Esophagus muscularis mucosa (tissue), 4 donors: ENCODE measurements around the gene SP100. TPM values are rescaled to one million over a fixed set of nuclear protein-coding genes. Genes with fewer than 3 reads are reported as not detected.

Experiments
- DNase-seq: peaks from one replicate; pipeline ENCODE4 v3.0.0-alpha.2; 2017; ENCODE audit errors: extremely low spot score
- H3K27ac ChIP-seq, 4 donors: fragments of 200-600 bp; sonication (generic); replicated peaks in 1 of 4; 1 replicate in 3 of 4; 2 replicates in 1 of 4; pipeline ENCODE4 v1.5.1; 2016 to 2019; ENCODE audit warnings: mild to moderate bottlenecking in 1 of 4
- H3K27me3 ChIP-seq, 4 donors: fragments of 200-600 bp; sonication (generic); one replicate each; pipeline versions ENCODE4 v1.5.1 to v1.6.0; 2016 to 2019
- H3K36me3 ChIP-seq, 4 donors: fragments of 200-600 bp; sonication (generic); one replicate each; pipeline ENCODE4 v1.5.1; 2016 to 2019
- H3K4me1 ChIP-seq, 4 donors: fragments of 200-600 bp; sonication (generic); one replicate each; pipeline ENCODE4 v1.5.1; 2016 to 2019
- H3K4me3 ChIP-seq, 4 donors: fragments of 200-600 bp; sonication (generic); 1 replicate in 2 of 4; 2 replicates in 2 of 4; pipeline ENCODE4 v1.5.1; 2016 to 2019; ENCODE audit warnings: mild to moderate bottlenecking in 4 of 4, moderate library complexity in 1 of 4
- H3K9me3 ChIP-seq, 4 donors: fragments of 200-600 bp; sonication (generic); 1 replicate in 3 of 4; 2 replicates in 1 of 4; pipeline ENCODE4 v1.5.1; 2016 to 2019
- EP300 ChIP-seq: sonication (generic); formaldehyde crosslinking; IDR thresholded peaks from one replicate; pipeline ENCODE4 v1.6.1; 2017; ENCODE audit warnings: antibody characterized with exemption
- POLR2A ChIP-seq: fragments of 450-650 bp; IDR thresholded peaks from one replicate; pipeline ENCODE4 v1.6.1; 2017; ENCODE audit warnings: antibody characterized with exemption, moderate library complexity, mild to moderate bottlenecking, low read depth
- POLR2AphosphoS5 ChIP-seq, 2 donors: sonication (generic); formaldehyde crosslinking; IDR thresholded peaks; one replicate each; pipeline ENCODE4 v1.6.1; 2017; ENCODE audit warnings: antibody characterized with exemption in 2 of 2
- WGBS: methylation state at CpG from one replicate; pipeline ENCODE4 v1.1.5; 2018; 5-methylcytosine and 5-hydroxymethylcytosine counted together
- intact Hi-C: fragments of 100-400 bp; cut with DNase I; formaldehyde crosslinking; loops from one replicate; pipeline ENCODE4 v1.15.1; 2023
- total RNA-seq, 4 donors: library from RNA; depleted of rRNA; stranded (reverse); fragments of >200 nt; gene quantifications; one replicate each; pipeline versions ENCODE4 v1.1.0 to v1.2.1, GENCODE V29; 2016
- TF ChIP-seq, protein P1 (sequence below), 3 experiments: fragments of 200-600 bp in 2 of 3; fragments of 450-650 bp in 1 of 3; sonication (generic) in 2 of 3; IDR thresholded peaks; one replicate each; pipeline ENCODE4 v1.5.1; 2017 to 2019; ENCODE audit warnings: antibody characterized with exemption in 3 of 3, mild to moderate bottlenecking in 2 of 3, moderate library complexity in 1 of 3

The SP100 gene
- total RNA-seq, 4 donors from 2014 or later = 83.8 to 95.5 (median 92.1) TPM

DNA sequence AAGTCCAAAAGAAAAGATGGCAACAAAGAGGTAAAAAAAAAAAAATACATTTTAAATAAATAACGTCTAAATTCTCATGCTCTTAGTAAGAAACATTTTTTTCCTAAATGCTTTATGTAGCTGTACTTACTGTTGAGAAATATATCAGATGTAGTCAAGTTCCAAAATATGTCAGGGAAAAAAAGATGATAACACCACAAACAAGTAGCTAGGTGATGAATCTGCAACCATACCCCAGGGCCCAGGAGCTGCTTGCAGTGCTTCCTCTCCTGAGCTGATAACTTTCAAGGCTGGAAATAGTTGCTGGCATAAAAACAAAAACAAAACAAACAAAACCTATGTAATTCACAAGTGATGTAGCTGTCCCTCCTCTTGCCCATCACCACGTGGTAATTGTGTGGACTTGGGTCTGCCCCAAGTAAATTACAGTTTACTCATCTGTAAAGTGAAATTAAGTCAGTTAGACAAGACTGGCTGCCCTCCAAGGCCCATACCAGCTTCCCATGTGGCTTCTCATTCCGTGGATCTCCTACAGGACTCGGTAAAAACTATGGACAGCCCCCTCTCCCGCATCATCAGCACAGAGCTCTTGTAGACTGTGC, 82.6 kb downstream of the SP100 start:
- DNase-seq = no peak
- H3K9me3 ChIP-seq = no peaks in the 10 kb centered on the region
- intact Hi-C loops = no loop called here
- no peak overlapping the region for H3K4me3 ChIP-seq
- H3K4me1 ChIP-seq = no peaks in the 10 kb centered on the region
- no peak for TF ChIP-seq EP300
- TF ChIP-seq POLR2A = no peak
- TF ChIP-seq, protein P1, sequence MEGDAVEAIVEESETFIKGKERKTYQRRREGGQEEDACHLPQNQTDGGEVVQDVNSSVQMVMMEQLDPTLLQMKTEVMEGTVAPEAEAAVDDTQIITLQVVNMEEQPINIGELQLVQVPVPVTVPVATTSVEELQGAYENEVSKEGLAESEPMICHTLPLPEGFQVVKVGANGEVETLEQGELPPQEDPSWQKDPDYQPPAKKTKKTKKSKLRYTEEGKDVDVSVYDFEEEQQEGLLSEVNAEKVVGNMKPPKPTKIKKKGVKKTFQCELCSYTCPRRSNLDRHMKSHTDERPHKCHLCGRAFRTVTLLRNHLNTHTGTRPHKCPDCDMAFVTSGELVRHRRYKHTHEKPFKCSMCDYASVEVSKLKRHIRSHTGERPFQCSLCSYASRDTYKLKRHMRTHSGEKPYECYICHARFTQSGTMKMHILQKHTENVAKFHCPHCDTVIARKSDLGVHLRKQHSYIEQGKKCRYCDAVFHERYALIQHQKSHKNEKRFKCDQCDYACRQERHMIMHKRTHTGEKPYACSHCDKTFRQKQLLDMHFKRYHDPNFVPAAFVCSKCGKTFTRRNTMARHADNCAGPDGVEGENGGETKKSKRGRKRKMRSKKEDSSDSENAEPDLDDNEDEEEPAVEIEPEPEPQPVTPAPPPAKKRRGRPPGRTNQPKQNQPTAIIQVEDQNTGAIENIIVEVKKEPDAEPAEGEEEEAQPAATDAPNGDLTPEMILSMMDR (IDR thresholded peaks at IDR 0.05) = no peak
- TF ChIP-seq POLR2AphosphoS5 (IDR thresholded peaks at IDR 0.05) = no peak
- H3K27me3 ChIP-seq = no peaks in the 10 kb centered on the region
- peaks cover 3 to 78% (median 56%) of the 10 kb centered on the region in 4 donors for H3K36me3 ChIP-seq
- WGBS = 69% methylated on average over 5 of the region's 5 CpGs
- H3K27ac ChIP-seq = no peak overlapping the region

DNA sequence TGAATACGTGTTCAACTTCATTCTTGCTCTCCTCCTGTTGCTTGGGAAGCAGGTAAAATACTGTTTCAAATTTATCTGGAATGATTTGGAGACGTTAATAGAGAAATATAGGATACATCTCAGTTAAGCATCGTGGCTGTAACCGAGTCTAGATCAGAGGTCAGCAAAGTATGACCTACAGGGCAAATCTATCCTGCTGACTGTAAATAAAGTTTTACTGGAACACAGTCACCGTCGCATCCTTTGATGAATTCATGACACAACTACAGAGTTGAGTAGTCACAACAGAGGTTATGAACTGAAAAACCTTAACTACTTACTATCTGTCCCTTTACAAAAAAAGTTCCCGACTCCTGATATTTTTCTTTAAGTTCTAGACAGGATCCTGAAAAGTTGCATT, 86.6 kb downstream of the SP100 start:
- no peak overlapping the region for H3K4me3 ChIP-seq
- H3K9me3 ChIP-seq = no peaks in the 10 kb centered on the region
- 96% methylated on average over 7 of the region's 7 CpGs for WGBS
- no peaks in the 10 kb centered on the region for H3K4me1 ChIP-seq
- TF ChIP-seq EP300 (no peak), POLR2AphosphoS5 (IDR thresholded peaks at IDR 0.05) (no peak), POLR2A (no peak)
- TF ChIP-seq, protein P1 (IDR thresholded peaks at IDR 0.05) = no peak
- intact Hi-C loops = no loop called here
- DNase-seq = no peak
- peaks cover 3 to 89% (median 65%) of the 10 kb centered on the region in 4 donors for H3K36me3 ChIP-seq
- H3K27ac ChIP-seq = no peak overlapping the region
- H3K27me3 ChIP-seq = no peaks in the 10 kb centered on the region

DNA sequence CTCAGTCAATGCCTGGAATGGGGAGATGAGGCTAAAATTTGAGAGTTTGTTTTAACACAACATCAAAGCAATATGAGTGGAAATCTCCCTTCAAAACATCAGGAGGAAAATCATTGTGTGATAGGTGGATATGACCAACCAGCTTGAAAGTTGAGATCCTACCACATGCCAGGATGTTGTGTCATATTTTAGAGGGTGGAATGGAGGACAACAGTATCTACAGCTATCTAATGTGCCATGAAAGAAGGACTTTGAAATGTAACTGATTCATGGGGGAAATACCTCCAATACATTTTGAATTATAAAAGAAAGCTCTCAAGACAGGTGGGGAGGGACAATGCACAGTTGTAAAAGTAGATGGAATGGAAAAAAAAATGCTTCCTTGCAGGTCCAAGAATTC, 87.8 kb downstream of the SP100 start:
- no peak for DNase-seq
- intact Hi-C loops = no loop called here
- H3K27ac ChIP-seq = no peak overlapping the region
- H3K36me3 ChIP-seq = peaks cover 3 to 97% (median 62%) of the 10 kb centered on the region in 4 donors
- no peaks in the 10 kb centered on the region for H3K9me3 ChIP-seq
- H3K27me3 ChIP-seq = no peaks in the 10 kb centered on the region
- no peak overlapping the region for H3K4me3 ChIP-seq
- no peaks in the 10 kb centered on the region for H3K4me1 ChIP-seq
- TF ChIP-seq, protein P1 (IDR thresholded peaks at IDR 0.05) = no peak
- no peak for TF ChIP-seq EP300
- no peak for TF ChIP-seq POLR2AphosphoS5 (IDR thresholded peaks at IDR 0.05)
- TF ChIP-seq POLR2A = no peak

DNA sequence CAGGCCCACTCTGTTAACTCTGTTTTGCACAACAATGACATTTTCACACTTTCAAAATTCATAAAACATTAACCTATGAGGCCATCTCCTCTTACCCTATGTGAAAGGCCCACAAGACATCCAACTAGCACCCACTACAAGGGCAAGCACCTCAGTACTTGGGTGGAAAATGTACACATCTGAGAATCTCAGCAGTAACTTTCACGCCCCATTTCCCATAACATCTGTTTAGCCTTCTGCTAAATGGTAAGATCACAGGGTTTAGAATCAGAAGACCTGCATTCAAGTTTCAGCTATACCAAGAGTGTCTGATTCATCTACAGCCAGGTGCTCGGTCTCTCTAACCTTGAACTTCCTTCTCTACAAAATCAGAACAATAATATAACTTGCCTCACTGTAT, 89.2 kb downstream of the SP100 start:
- H3K36me3 ChIP-seq = peaks cover 3 to 97% (median 64%) of the 10 kb centered on the region in 4 donors
- intact Hi-C loops = no loop called here
- 97% methylated on average over 2 of the region's 2 CpGs for WGBS

More for the DNA sequence above, 89.2 kb downstream of the SP100 start:
- Histone ChIP-seq H3K27me3 (no peaks in the 10 kb centered on the region), H3K9me3 (no peaks in the 10 kb centered on the region), H3K4me1 (no peaks in the 10 kb centered on the region), H3K4me3 (no peak overlapping the region), H3K27ac (no peak overlapping the region)
- DNase-seq = no peak
- TF ChIP-seq POLR2A = no peak
- no peak for TF ChIP-seq EP300
- TF ChIP-seq, protein P1 (IDR thresholded peaks at IDR 0.05) = no peak
- no peak for TF ChIP-seq POLR2AphosphoS5 (IDR thresholded peaks at IDR 0.05)
